Measurements from ENCODE around the gene CSF1. TPM values are rescaled to one million over a fixed set of nuclear protein-coding genes. Genes with fewer than 3 reads are reported as not detected.

Gene CSF1
- total RNA-seq, 1 donor from 2014 or later: 15.2 TPM

GRCh38 chr1:109895720-109896504 is 14.7 kb upstream of the CSF1 start:
- Mint-ChIP-seq H3K9me3 (no peaks in the 10 kb centered on the region), H3K36me3 (no peaks in the 10 kb centered on the region), H3K4me3 (no peak overlapping the region)

GRCh38 chr1:109896681-109897080 is 14.0 kb upstream of the CSF1 start:
- Mint-ChIP-seq H3K27me3 (no peaks in the 10 kb centered on the region), H3K9me3 (no peaks in the 10 kb centered on the region), H3K4me1 (ENCODE audit: unreplicated experiment) (no peaks in the 10 kb centered on the region), H3K36me3 (no peaks in the 10 kb centered on the region), H3K4me3 (no peak overlapping the region), H3K27ac (no peak overlapping the region)
- DNase-seq (ENCODE audit: extremely low spot score, unreplicated experiment): no peak
- TF ChIP-seq CTCF (conservative IDR thresholded peaks at IDR 0.05): no peak

More at GRCh38 chr1:109895720-109896504, 14.7 kb upstream of the CSF1 start:
- no peak for DNase-seq (ENCODE audit: extremely low spot score, unreplicated experiment)
- H3K27me3 Mint-ChIP-seq: no peaks in the 10 kb centered on the region
- no peaks in the 10 kb centered on the region for H3K4me1 Mint-ChIP-seq (ENCODE audit: unreplicated experiment)
- no peak overlapping the region for H3K27ac Mint-ChIP-seq
- no peak for TF ChIP-seq CTCF (conservative IDR thresholded peaks at IDR 0.05)

GRCh38 chr1:109897259-109897955 is 13.2 kb upstream of the CSF1 start:
- Mint-ChIP-seq H3K4me1 (ENCODE audit: unreplicated experiment) (no peaks in the 10 kb centered on the region), H3K36me3 (no peaks in the 10 kb centered on the region), H3K9me3 (no peaks in the 10 kb centered on the region), H3K27me3 (peaks cover 3% of the 10 kb centered on the region), H3K27ac (no peak overlapping the region), H3K4me3 (no peak overlapping the region)
- DNase-seq (ENCODE audit: extremely low spot score, unreplicated experiment): no peak
- no peak for TF ChIP-seq CTCF (conservative IDR thresholded peaks at IDR 0.05)

GRCh38 chr1:109898842-109899241 is 11.8 kb upstream of the CSF1 start:
- DNase-seq (ENCODE audit: extremely low spot score, unreplicated experiment): no peak
- TF ChIP-seq CTCF (conservative IDR thresholded peaks at IDR 0.05): no peak
- Mint-ChIP-seq H3K4me1 (ENCODE audit: unreplicated experiment) (no peaks in the 10 kb centered on the region), H3K9me3 (no peaks in the 10 kb centered on the region), H3K36me3 (no peaks in the 10 kb centered on the region), H3K4me3 (no peak overlapping the region), H3K27ac (no peak overlapping the region), H3K27me3 (peaks cover 3% of the 10 kb centered on the region)

- no peak for TF ChIP-seq CTCF (conservative IDR thresholded peaks at IDR 0.05)
- H3K27ac Mint-ChIP-seq: no peak overlapping the region
- H3K27me3 Mint-ChIP-seq: peaks cover 8% of the 10 kb centered on the region
- no peak for DNase-seq (ENCODE audit: extremely low spot score, unreplicated experiment)
- no peaks in the 10 kb centered on the region for H3K36me3 Mint-ChIP-seq
- peaks cover 2% of the 10 kb centered on the region for H3K4me1 Mint-ChIP-seq (ENCODE audit: unreplicated experiment)
- H3K4me3 Mint-ChIP-seq: no peak overlapping the region
- H3K9me3 Mint-ChIP-seq: no peaks in the 10 kb centered on the region
These were observed 9.5 kb upstream of the CSF1 start for GRCh38 chr1:109901141-109901523.
